Measurements from ENCODE around the gene ZNF474. TPM values are rescaled to one million over a fixed set of nuclear protein-coding genes. Genes with fewer than 3 reads are reported as not detected.

Gene ZNF474
- total RNA-seq, 4 donors from 2014 or later = 0.52 to 1.3 (median 1.0) TPM

- 60 to 80% methylated on average over 1 of the region's 10 CpGs for WGBS, 2 donors (ENCODE audit: low coverage in 1 of 2)
- Histone ChIP-seq H3K4me3 (no peak overlapping the region), H3K9me3 (no peaks in the 10 kb centered on the region), H3K27ac (peak overlapping the region in 3 of 4 donors; percentile 30 to 59 (median 51)), H3K36me3 (no peaks in the 10 kb centered on the region), H3K27me3 (no peaks in the 10 kb centered on the region), H3K4me1 (peaks cover 7 to 65% (median 14%) of the 10 kb centered on the region in 3 donors)
- ATAC-seq = no peak
- TF ChIP-seq POLR2A (IDR thresholded peaks at IDR 0.05) (no peak), EP300 (IDR thresholded peaks at IDR 0.05) (no peak), POLR2AphosphoS5 (IDR thresholded peaks at IDR 0.05) (no peak)
- TF ChIP-seq, protein P1, sequence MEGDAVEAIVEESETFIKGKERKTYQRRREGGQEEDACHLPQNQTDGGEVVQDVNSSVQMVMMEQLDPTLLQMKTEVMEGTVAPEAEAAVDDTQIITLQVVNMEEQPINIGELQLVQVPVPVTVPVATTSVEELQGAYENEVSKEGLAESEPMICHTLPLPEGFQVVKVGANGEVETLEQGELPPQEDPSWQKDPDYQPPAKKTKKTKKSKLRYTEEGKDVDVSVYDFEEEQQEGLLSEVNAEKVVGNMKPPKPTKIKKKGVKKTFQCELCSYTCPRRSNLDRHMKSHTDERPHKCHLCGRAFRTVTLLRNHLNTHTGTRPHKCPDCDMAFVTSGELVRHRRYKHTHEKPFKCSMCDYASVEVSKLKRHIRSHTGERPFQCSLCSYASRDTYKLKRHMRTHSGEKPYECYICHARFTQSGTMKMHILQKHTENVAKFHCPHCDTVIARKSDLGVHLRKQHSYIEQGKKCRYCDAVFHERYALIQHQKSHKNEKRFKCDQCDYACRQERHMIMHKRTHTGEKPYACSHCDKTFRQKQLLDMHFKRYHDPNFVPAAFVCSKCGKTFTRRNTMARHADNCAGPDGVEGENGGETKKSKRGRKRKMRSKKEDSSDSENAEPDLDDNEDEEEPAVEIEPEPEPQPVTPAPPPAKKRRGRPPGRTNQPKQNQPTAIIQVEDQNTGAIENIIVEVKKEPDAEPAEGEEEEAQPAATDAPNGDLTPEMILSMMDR (IDR thresholded peaks at IDR 0.05) = no peak
Measured at GRCh38 chr5:122152266-122152900, 23.0 kb downstream of the ZNF474 start.

DNA sequence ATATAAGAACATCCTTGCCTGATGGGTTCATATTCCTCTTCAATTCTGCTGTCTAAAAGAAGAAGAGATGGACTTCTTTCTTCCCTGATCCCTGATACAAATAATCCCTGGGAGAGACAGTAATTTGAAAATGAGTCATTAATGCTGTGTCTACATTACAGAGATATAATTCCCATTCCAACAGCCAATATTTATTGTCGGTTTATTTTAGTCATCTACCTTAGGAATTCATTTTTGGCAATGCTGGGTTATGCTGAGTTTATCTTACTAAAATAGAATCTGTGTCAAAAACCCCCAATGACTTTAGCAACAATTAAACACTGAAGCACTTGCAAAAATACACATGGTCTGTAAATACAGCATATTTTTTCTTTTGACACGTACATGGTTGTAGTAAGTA is 23.9 kb downstream of the ZNF474 start:
- Histone ChIP-seq H3K27ac (peak overlapping the region in 3 of 4 donors; percentile 30 to 59 (median 51)), H3K36me3 (no peaks in the 10 kb centered on the region), H3K9me3 (no peaks in the 10 kb centered on the region), H3K4me3 (no peak overlapping the region), H3K4me1 (peaks cover 7 to 65% (median 14%) of the 10 kb centered on the region in 3 donors), H3K27me3 (no peaks in the 10 kb centered on the region)
- no peak for ATAC-seq
- WGBS, 2 donors (ENCODE audit: low coverage in 1 of 2) = 9 to 30% methylated on average over 2 of the region's 2 CpGs
- TF ChIP-seq POLR2AphosphoS5 (IDR thresholded peaks at IDR 0.05) (peak; percentile 37), EP300 (IDR thresholded peaks at IDR 0.05) (no peak)

DNA sequence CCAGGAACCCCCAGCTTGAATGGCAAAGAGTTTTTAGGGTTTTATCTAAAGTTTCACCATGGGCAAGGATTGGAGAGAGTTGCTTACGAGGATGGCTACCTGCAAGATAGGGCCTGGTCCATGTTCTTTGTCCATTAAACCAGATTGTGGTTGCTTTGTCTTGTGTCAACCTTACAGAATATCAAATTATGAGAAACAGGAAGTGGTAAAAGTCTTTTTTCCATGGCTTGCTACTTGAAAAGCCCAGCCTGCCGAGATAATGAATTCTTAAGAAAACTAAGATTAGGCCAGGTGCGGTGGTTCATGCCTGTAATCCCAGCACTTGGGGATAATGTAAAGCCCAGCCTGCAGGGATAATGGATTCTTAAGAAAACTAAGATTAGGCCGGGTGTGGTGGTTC is 24.4 kb downstream of the ZNF474 start:
- 60 to 93% methylated on average over 1 to 2 of the region's 4 CpGs for WGBS, 2 donors (ENCODE audit: low coverage in 1 of 2)
- peak overlapping the region in 3 of 4 donors; percentile 13 to 51 (median 30) for H3K27ac ChIP-seq
- no peaks in the 10 kb centered on the region for H3K27me3 ChIP-seq
- no peaks in the 10 kb centered on the region for H3K9me3 ChIP-seq
- H3K4me1 ChIP-seq = peaks cover 7 to 65% (median 14%) of the 10 kb centered on the region in 3 donors
- ATAC-seq = no peak
- no peak for TF ChIP-seq EP300 (IDR thresholded peaks at IDR 0.05)
- H3K4me3 ChIP-seq = no peak overlapping the region
- no peaks in the 10 kb centered on the region for H3K36me3 ChIP-seq

DNA sequence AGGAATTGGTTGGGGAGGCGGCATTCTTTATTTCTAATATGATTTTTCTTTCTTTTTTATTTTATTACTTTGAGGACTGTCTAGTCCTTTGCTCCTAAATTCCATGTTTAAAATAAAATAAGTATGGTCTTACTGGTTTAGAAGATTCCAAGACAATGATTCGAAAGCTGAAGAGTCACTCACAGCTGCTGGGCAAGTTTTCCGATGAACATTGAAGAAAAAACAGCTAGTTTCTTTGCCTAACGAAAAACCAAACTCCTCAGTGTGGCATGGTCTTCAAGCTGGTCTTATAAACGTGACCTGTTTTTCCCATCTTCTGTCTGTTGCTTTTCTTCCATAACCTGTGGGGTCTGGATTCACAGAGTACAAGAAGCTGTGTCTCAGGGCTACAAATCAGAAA is 25.1 kb downstream of the ZNF474 start:
- Histone ChIP-seq H3K9me3 (no peaks in the 10 kb centered on the region), H3K27ac (peak overlapping the region in 3 of 4 donors; percentile 0 to 33 (median 32)), H3K4me3 (no peak overlapping the region), H3K27me3 (no peaks in the 10 kb centered on the region), H3K36me3 (no peaks in the 10 kb centered on the region), H3K4me1 (peaks cover 7 to 60% (median 14%) of the 10 kb centered on the region in 3 donors)
- no peak for ATAC-seq
- 72 to 85% methylated on average over 5 of the region's 5 CpGs for WGBS, 2 donors (ENCODE audit: low coverage in 1 of 2)
- TF ChIP-seq POLR2AphosphoS5 (IDR thresholded peaks at IDR 0.05) (no peak), POLR2A (IDR thresholded peaks at IDR 0.05) (no peak)
- TF ChIP-seq, protein P1 (IDR thresholded peaks at IDR 0.05) = no peak

DNA sequence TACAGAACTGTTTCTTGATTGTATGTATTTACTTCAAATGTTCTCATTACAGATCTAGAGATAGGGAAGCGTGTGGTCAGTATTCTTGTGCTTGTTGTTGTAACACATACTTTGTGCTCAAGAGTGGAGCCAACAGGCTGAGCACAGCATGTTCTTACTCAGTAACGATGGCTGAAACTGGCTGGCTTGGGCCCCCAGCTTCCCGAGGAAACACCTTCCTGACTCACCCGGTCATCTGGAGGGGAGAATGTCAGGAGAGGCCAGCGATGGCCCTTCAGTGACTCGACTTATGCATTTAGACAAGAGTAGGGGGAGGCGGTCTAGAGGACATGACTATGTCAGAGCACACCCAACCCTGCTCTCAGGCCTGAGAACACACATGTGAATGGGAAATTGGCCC is 25.6 kb downstream of the ZNF474 start:
- H3K4me3 ChIP-seq = no peak overlapping the region
- H3K4me1 ChIP-seq = peaks cover 7 to 55% (median 11%) of the 10 kb centered on the region in 3 donors
- no peaks in the 10 kb centered on the region for H3K27me3 ChIP-seq
- TF ChIP-seq POLR2A (IDR thresholded peaks at IDR 0.05) = no peak
- TF ChIP-seq POLR2AphosphoS5 (IDR thresholded peaks at IDR 0.05) = no peak
- no peak for TF ChIP-seq EP300 (IDR thresholded peaks at IDR 0.05)
- TF ChIP-seq, protein P1 (IDR thresholded peaks at IDR 0.05) = no peak
- 33 to 70% methylated on average over 1 to 4 of the region's 7 CpGs for WGBS, 2 donors (ENCODE audit: low coverage in 1 of 2)
- no peaks in the 10 kb centered on the region for H3K9me3 ChIP-seq
- no peaks in the 10 kb centered on the region for H3K36me3 ChIP-seq
- ATAC-seq = peak; percentile 72
- peak overlapping the region in 3 of 4 donors; percentile 0 to 33 (median 32) for H3K27ac ChIP-seq

DNA sequence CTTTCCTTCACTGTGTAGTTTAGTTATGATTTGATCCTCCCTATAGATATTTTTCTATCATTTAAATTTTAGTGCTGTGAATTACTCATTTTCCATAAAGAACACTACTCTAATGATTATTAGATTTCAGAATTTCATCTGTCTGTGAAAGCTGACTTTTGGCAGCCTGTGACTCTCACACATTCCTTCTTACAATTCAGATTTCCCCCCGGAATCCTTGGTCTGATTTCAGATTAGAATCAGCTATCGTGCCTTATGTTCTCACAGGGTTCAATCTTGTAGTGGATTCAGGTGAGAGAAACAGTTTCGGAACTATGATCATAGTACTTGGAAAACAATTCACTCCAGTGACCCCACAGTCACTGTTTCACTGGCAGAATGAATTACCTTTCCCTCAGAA is 26.2 kb downstream of the ZNF474 start:
- H3K36me3 ChIP-seq = no peaks in the 10 kb centered on the region
- TF ChIP-seq, protein P1 (IDR thresholded peaks at IDR 0.05) = no peak
- TF ChIP-seq POLR2AphosphoS5 (IDR thresholded peaks at IDR 0.05) (no peak), EP300 (IDR thresholded peaks at IDR 0.05) (no peak), POLR2A (IDR thresholded peaks at IDR 0.05) (no peak)
- H3K27me3 ChIP-seq = no peaks in the 10 kb centered on the region
- no peak overlapping the region for H3K4me3 ChIP-seq
- no peak for ATAC-seq
- peaks cover 3 to 49% (median 11%) of the 10 kb centered on the region in 3 donors for H3K4me1 ChIP-seq
- H3K9me3 ChIP-seq = no peaks in the 10 kb centered on the region
- 57 to 74% methylated on average over 2 to 3 of the region's 3 CpGs for WGBS, 2 donors (ENCODE audit: low coverage in 1 of 2)
- H3K27ac ChIP-seq = peak overlapping the region in 1 of 4 donors; percentile 32
